H1 (cell line): Measurements from ENCODE around the gene PRRG4. TPM values are rescaled to one million over a fixed set of nuclear protein-coding genes. Genes with fewer than 3 reads are reported as not detected.

Experiments used
- CTCF ChIA-PET: fragments of 300-600 bp; sonication (Branson Sonifier 250); formaldehyde crosslinking; loops from one replicate; lab custom pipeline; 2021; ENCODE audit not compliant: partially characterized antibody; lab: Charles Lee
- POLR2A ChIA-PET: fragments of 300-600 bp; sonication (Branson Sonifier 250); formaldehyde crosslinking; loops from one replicate; lab custom pipeline; 2021; ENCODE audit warnings: inconsistent platforms; ENCODE audit not compliant: partially characterized antibody; lab: Charles Lee
- DNase-seq, 2 experiments: peaks; one replicate each; pipeline versions ENCODE4 v3.0.0 to v3.0.0-alpha.2; 2010 to 2022; ENCODE audit warnings: low spot score in 2 of 2, low read depth in 1 of 2, mixed read lengths in 1 of 2
- FAIRE-seq: peaks from 2 replicates; lab custom pipeline; 2011; peaks lifted over from hg19 to GRCh38; lab: Jason Lieb, UNC
- H2AFZ ChIP-seq: 2 replicates; pipeline ENCODE4 v1.8.1; 2012; ENCODE audit warnings: low read length, inconsistent platforms
- H2AK5ac ChIP-seq: 2 replicates; pipeline ENCODE4 v1.6.1; 2013; ENCODE audit warnings: low read depth, low read length
- H2BK120ac ChIP-seq: replicated peaks from 2 replicates; pipeline ENCODE3; 2013; ENCODE audit warnings: low read depth, low read length, inconsistent platforms
- H2BK12ac ChIP-seq: 2 replicates; pipeline ENCODE4 v1.6.1; 2013; ENCODE audit warnings: low read depth, low read length
- H2BK15ac ChIP-seq: 2 replicates; pipeline ENCODE4 v1.6.1; 2013; ENCODE audit warnings: low read length
- H2BK20ac ChIP-seq: 2 replicates; pipeline ENCODE4 v1.6.1; 2013; ENCODE audit warnings: low read length
- H2BK5ac ChIP-seq: 2 replicates; pipeline ENCODE4 v1.6.1; 2013; ENCODE audit warnings: low read depth, low read length
- H3K14ac ChIP-seq: 2 replicates; pipeline ENCODE4 v1.6.1; 2013; ENCODE audit warnings: inconsistent platforms; ENCODE audit not compliant: insufficient read length
- H3K18ac ChIP-seq: 2 replicates; pipeline ENCODE4 v1.6.1; 2013; ENCODE audit warnings: low read length; ENCODE audit errors: extremely low read depth
- H3K23ac ChIP-seq: 2 replicates; pipeline ENCODE4 v1.6.1; 2013; ENCODE audit warnings: inconsistent platforms; ENCODE audit not compliant: insufficient read length
- H3K23me2 ChIP-seq: 2 replicates; pipeline ENCODE4 v1.6.1; 2013; ENCODE audit warnings: low read depth, low read length
- H3K27ac ChIP-seq: 2 replicates; pipeline ENCODE4 v1.6.1; 2011; ENCODE audit warnings: low read depth, low read length, inconsistent platforms
- H3K27me3 ChIP-seq, 4 experiments: replicated peaks in 1 of 4; 1 replicate in 1 of 4; 2 replicates in 3 of 4; pipeline versions ENCODE4 v1.6.1 to v1.8.1; 2011 to 2013; ENCODE audit warnings: low read length in 3 of 4, mild to moderate bottlenecking in 3 of 4, inconsistent platforms in 2 of 4, mixed read lengths in 2 of 4, moderate library complexity in 1 of 4; ENCODE audit not compliant: control insufficient read depth in 3 of 4, insufficient read depth in 3 of 4; ENCODE audit errors: extremely low read depth in 1 of 4
- H3K36me3 ChIP-seq, 4 experiments: 2 replicates each; pipeline versions ENCODE4 v1.6.1 to v1.8.1; 2011 to 2013; ENCODE audit warnings: mild to moderate bottlenecking in 4 of 4, low read length in 3 of 4, moderate library complexity in 2 of 4, control low read depth in 1 of 4, inconsistent platforms in 1 of 4; ENCODE audit not compliant: insufficient read depth in 4 of 4, control insufficient read depth in 2 of 4
- H3K4ac ChIP-seq: replicated peaks from 2 replicates; pipeline ENCODE3; 2013; ENCODE audit warnings: low read length, low read depth, mixed read lengths, inconsistent platforms; ENCODE audit not compliant: insufficient read length
- H3K4me1 ChIP-seq, 4 experiments: replicated peaks in 1 of 4; 1 replicate in 1 of 4; 2 replicates in 3 of 4; pipeline versions ENCODE4 v1.6.1 to v1.8.1; 2011 to 2013; ENCODE audit warnings: low read length in 3 of 4, inconsistent platforms in 2 of 4, mixed read lengths in 1 of 4; ENCODE audit not compliant: insufficient read depth in 4 of 4, control insufficient read depth in 3 of 4
- H3K4me2 ChIP-seq, 2 experiments: 2 replicates each; pipeline versions ENCODE4 v1.6.1 to v1.8.1; 2011 to 2013; ENCODE audit warnings: low read depth in 2 of 2, low read length in 2 of 2, control low read depth in 1 of 2, inconsistent platforms in 1 of 2, mild to moderate bottlenecking in 1 of 2; ENCODE audit not compliant: insufficient read depth in 1 of 2
- H3K4me3 ChIP-seq, 4 experiments: fragments of 200-600, 300-600 bp in 1 of 4; sonication (generic), shearing (Covaris generic), sonication (Bioruptor Twin) in 1 of 4; 2 replicates each; pipeline versions ENCODE4 v1.5.1 to v1.8.1; 2011 to 2016; ENCODE audit warnings: low read length in 4 of 4, low read depth in 3 of 4, control low read depth in 2 of 4, inconsistent platforms in 2 of 4, mild to moderate bottlenecking in 2 of 4, mixed read lengths in 1 of 4, moderate library complexity in 1 of 4; ENCODE audit not compliant: insufficient read depth in 2 of 4; ENCODE audit errors: extremely low read depth in 1 of 4
- H3K56ac ChIP-seq: replicated peaks from 2 replicates; pipeline ENCODE3; 2013; ENCODE audit warnings: low read depth, mild to moderate bottlenecking, mixed read lengths, low read length, inconsistent platforms; ENCODE audit not compliant: insufficient read length
- H3K79me1 ChIP-seq: 2 replicates; pipeline ENCODE4 v1.6.1; 2013; ENCODE audit warnings: low read depth, low read length, control low read depth
- H3K79me2 ChIP-seq, 2 experiments: 2 replicates each; pipeline versions ENCODE4 v1.6.1 to v1.8.1; 2012 to 2013; ENCODE audit warnings: low read length in 2 of 2, mild to moderate bottlenecking in 2 of 2, inconsistent platforms in 1 of 2; ENCODE audit not compliant: insufficient read depth in 2 of 2, control insufficient read depth in 1 of 2
- H3K9ac ChIP-seq, 4 experiments: replicated peaks in 1 of 4; 1 replicate in 1 of 4; 2 replicates in 3 of 4; pipeline versions ENCODE4 v1.6.1 to v1.8.1; 2011 to 2013; ENCODE audit warnings: low read depth in 3 of 4, low read length in 3 of 4, control low read depth in 2 of 4, mild to moderate bottlenecking in 2 of 4, moderate library complexity in 2 of 4, inconsistent platforms in 1 of 4; ENCODE audit errors: extremely low read depth in 1 of 4
- H3K9me3 ChIP-seq, 2 experiments: 2 replicates each; pipeline versions ENCODE4 v1.6.1 to v1.8.1; 2012 to 2013; ENCODE audit warnings: mild to moderate bottlenecking in 2 of 2, moderate library complexity in 2 of 2, control low read depth in 1 of 2, inconsistent platforms in 1 of 2, low read depth in 1 of 2, low read length in 1 of 2, mixed read lengths in 1 of 2; ENCODE audit not compliant: insufficient read depth in 2 of 2
- H4K20me1 ChIP-seq, 2 experiments: replicated peaks in 1 of 2; 2 replicates each; pipeline versions ENCODE3 to v1.8.1; 2011 to 2013; ENCODE audit warnings: inconsistent platforms in 2 of 2, low read length in 2 of 2, mild to moderate bottlenecking in 1 of 2; ENCODE audit not compliant: insufficient read depth in 2 of 2, control insufficient read depth in 1 of 2
- H4K5ac ChIP-seq: 2 replicates; pipeline ENCODE4 v1.6.1; 2013; ENCODE audit warnings: low read length, low read depth, mixed read lengths, inconsistent platforms; ENCODE audit not compliant: insufficient read length
- H4K8ac ChIP-seq: 2 replicates; pipeline ENCODE4 v1.8.0; 2013; ENCODE audit warnings: mild to moderate bottlenecking, moderate library complexity, low read length, inconsistent platforms; ENCODE audit not compliant: insufficient read depth; ENCODE audit errors: extremely low read depth
- H4K91ac ChIP-seq: replicated peaks from 2 replicates; pipeline ENCODE3; 2013; ENCODE audit warnings: low read length, mixed read lengths, inconsistent platforms; ENCODE audit not compliant: insufficient read length
- ATF3 ChIP-seq: IDR thresholded peaks from 2 replicates; pipeline ENCODE4 v1.6.1; 2011; ENCODE audit warnings: low read depth, mild to moderate bottlenecking, low read length; ENCODE audit not compliant: insufficient read depth
- CHD2 ChIP-seq: IDR thresholded peaks from 2 replicates; pipeline ENCODE4 v1.6.1; 2012; ENCODE audit warnings: low read length, improper control_type of control experiment
- CREB1 ChIP-seq: IDR thresholded peaks from 2 replicates; pipeline ENCODE4 v1.6.1; 2012; ENCODE audit warnings: inconsistent platforms
- E2F6 ChIP-seq: IDR thresholded peaks from 2 replicates; pipeline ENCODE4 v1.6.1; 2012; ENCODE audit warnings: inconsistent platforms
- EZH2 ChIP-seq: fragments of 200-600 bp; sonication (generic); IDR thresholded peaks from 2 replicates; pipeline ENCODE4 v1.7.1; 2012; ENCODE audit warnings: low read depth, mild to moderate bottlenecking, moderate library complexity, low read length, inconsistent platforms; ENCODE audit not compliant: severe bottlenecking
- KDM5A ChIP-seq: fragments of 200-600 bp; IDR thresholded peaks from 2 replicates; pipeline ENCODE4 v1.7.1; 2012; ENCODE audit warnings: mild to moderate bottlenecking, low read length, inconsistent platforms, mixed read lengths
- MAX ChIP-seq: IDR thresholded peaks from 2 replicates; pipeline ENCODE4 v1.6.1; 2012; ENCODE audit warnings: inconsistent platforms
- NANOG ChIP-seq: IDR thresholded peaks from 2 replicates; pipeline ENCODE4 v1.6.1; 2011; ENCODE audit warnings: low read length, low read depth, mild to moderate bottlenecking, inconsistent platforms; ENCODE audit not compliant: insufficient read depth, poor library complexity, severe bottlenecking
- PHF8 ChIP-seq: fragments of 200-600 bp; sonication (generic); conservative IDR thresholded peaks from 2 replicates; pipeline ENCODE4 v1.7.1; 2012; ENCODE audit warnings: low read depth, mild to moderate bottlenecking, inconsistent platforms, low read length, moderate library complexity
- SAP30 ChIP-seq: fragments of 300-600 bp; sonication (generic); IDR thresholded peaks from 2 replicates; pipeline ENCODE4 v1.7.1; 2012; ENCODE audit warnings: low read length, moderate library complexity, mild to moderate bottlenecking, inconsistent platforms; ENCODE audit not compliant: insufficient read depth, insufficient replicate concordance
- SIRT6 ChIP-seq: IDR thresholded peaks from one replicate; pipeline ENCODE4 v1.7.1; 2012; ENCODE audit warnings: low read length, inconsistent platforms
- SP4 ChIP-seq: IDR thresholded peaks from 2 replicates; pipeline ENCODE4 v1.6.1; 2012; ENCODE audit warnings: low read length, inconsistent platforms
- SRF ChIP-seq: IDR thresholded peaks from 2 replicates; pipeline ENCODE4 v1.6.1; 2011; ENCODE audit warnings: mild to moderate bottlenecking, low read depth, low read length, moderate library complexity
- WGBS, 2 experiments: shearing (Covaris generic) in 1 of 2; methylation state at CpG; one replicate each; pipeline versions ENCODE4 v1.1.6 to v1.1.7; 2013 to 2015; ENCODE audit warnings: low lambda C conversion rate in 2 of 2, mixed read lengths in 2 of 2, inconsistent platforms in 1 of 2, low coverage in 1 of 2, missing lambda C conversion rate in 1 of 2; ENCODE audit not compliant: insufficient replicate concordance in 2 of 2, insufficient coverage in 1 of 2, insufficient read length in 1 of 2; ENCODE audit errors: extremely low coverage in 1 of 2, missing lambda C conversion rate in 1 of 2; 5-methylcytosine and 5-hydroxymethylcytosine counted together
- polyA plus RNA-seq, 7 experiments: library from polyadenylated mRNA; depleted of rRNA in 3 of 7; stranded (reverse) in 5 of 7; unstranded in 2 of 7; fragments of >200 nt in 5 of 7; fragments of 200-250 nt in 2 of 7; gene quantifications; 1 replicate in 5 of 7; 2 replicates in 1 of 7; 4 replicates in 1 of 7; pipeline versions ENCODE4 v1.2.1 to v1.2.3, GENCODE V29; 2011 to 2013; ENCODE audit warnings: missing spikeins in 2 of 7, mixed read lengths in 2 of 7
- total RNA-seq: library from RNA; stranded (reverse); fragmentation: NEBNext Ultra II Directional; extraction: Animal tissue kit (Norgen Biotek cat#: 25700); gene quantifications from 2 replicates; pipeline ENCODE4 v1.2.1, GENCODE V29; 2021

PRRG4 gene
- total and polyA plus RNA-seq, 2 of the 8 experiments (the other 6 are each of a cell fraction or from before 2014, with no cell fraction given): 0.65 to 1.7 TPM

- Histone ChIP-seq H4K91ac (no peak overlapping the region), H3K23ac (no peak overlapping the region), H3K9ac (no peak overlapping the region), H3K23me2 (no peaks in the 10 kb centered on the region), H3K14ac (no peak overlapping the region), H3K18ac (no peak overlapping the region), H2BK5ac (no peak overlapping the region), H3K79me2 (no peaks in the 10 kb centered on the region), H2BK120ac (no peak overlapping the region), H2BK20ac (no peak overlapping the region), H3K27me3 (no peaks in the 10 kb centered on the region; a peak in 1 of 7 replicates), H3K4ac (no peak overlapping the region), H3K4me3 (no peak overlapping the region), H2AK5ac (no peak overlapping the region), H3K36me3 (no peaks in the 10 kb centered on the region), H3K27ac (no peak overlapping the region), H3K9me3 (no peaks in the 10 kb centered on the region; a peak in 1 of 4 replicates), H3K79me1 (no peaks in the 10 kb centered on the region), H4K20me1 (no peaks in the 10 kb centered on the region), H3K4me2 (no peak overlapping the region), H4K8ac (no peak overlapping the region), H4K5ac (no peak overlapping the region), H2AFZ (no peak overlapping the region), H2BK12ac (no peak overlapping the region), H2BK15ac (no peak overlapping the region), H3K4me1 (no peaks in the 10 kb centered on the region), H3K56ac (no peak overlapping the region)
- ChIA-PET POLR2A (no interaction called here), CTCF (interaction anchor here (0.9 to 1.4 kb wide), 4 partner anchors 8 to 20 kb away, joined by 3 to 4 read pairs (median 3); no protein-coding TSS in a partner anchor)
- WGBS, 2 experiments: 76% methylated on average over 1 of the region's 1 CpG; no CpG with 5 or more reads in 1 of the 2 experiments
- DNase-seq: no peak
- FAIRE-seq: no peak
- no peak for TF ChIP-seq CHD2
- TF ChIP-seq KDM5A: no peak
- no peak for TF ChIP-seq CREB1
- TF ChIP-seq PHF8: no peak
- no peak for TF ChIP-seq SIRT6
- no peak for TF ChIP-seq ATF3
- no peak for TF ChIP-seq SRF
- TF ChIP-seq NANOG: no peak
- no peak for TF ChIP-seq MAX
- TF ChIP-seq E2F6: no peak
- no peak for TF ChIP-seq SAP30
- TF ChIP-seq SP4: no peak
- TF ChIP-seq EZH2: no peak
Observed at GRCh38 chr11:32851251-32851650, 21.5 kb downstream of the PRRG4 start.
